ENCODE measurements around the gene PFKFB1.
A peak's percentile ranks its signal among the peaks of the same experiment; 100 is the strongest.

Gene PFKFB1

DNA sequence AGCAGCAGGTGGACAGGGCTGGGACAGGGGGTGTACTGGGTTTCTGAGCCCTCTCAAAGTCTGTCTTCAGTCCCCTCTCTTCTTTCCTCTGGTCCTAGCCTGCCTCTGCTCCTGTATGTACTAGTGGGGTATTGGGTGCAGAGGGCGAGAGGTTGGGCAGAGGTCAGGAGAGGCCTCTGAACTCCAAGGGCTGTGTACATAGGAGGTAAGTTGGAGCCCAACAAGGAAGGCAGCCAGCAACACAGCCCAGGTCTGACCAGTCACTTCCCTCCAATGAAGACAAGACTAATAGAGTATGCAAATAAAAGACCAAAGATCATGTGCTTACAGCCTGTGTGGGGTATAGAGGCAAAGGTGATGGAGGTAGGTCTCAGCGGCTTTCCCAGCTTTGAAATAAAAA, at the start of gene PFKFB1:
TSS of gene PFKFB1 (minus strand) at position 90 of the 400 bp plus-strand sequence. CDS start 181 bp downstream, outside the sequence.
- TF ChIP-seq, protein P1, sequence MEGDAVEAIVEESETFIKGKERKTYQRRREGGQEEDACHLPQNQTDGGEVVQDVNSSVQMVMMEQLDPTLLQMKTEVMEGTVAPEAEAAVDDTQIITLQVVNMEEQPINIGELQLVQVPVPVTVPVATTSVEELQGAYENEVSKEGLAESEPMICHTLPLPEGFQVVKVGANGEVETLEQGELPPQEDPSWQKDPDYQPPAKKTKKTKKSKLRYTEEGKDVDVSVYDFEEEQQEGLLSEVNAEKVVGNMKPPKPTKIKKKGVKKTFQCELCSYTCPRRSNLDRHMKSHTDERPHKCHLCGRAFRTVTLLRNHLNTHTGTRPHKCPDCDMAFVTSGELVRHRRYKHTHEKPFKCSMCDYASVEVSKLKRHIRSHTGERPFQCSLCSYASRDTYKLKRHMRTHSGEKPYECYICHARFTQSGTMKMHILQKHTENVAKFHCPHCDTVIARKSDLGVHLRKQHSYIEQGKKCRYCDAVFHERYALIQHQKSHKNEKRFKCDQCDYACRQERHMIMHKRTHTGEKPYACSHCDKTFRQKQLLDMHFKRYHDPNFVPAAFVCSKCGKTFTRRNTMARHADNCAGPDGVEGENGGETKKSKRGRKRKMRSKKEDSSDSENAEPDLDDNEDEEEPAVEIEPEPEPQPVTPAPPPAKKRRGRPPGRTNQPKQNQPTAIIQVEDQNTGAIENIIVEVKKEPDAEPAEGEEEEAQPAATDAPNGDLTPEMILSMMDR (conservative IDR thresholded peaks at IDR 0.05; ENCODE audit: control insufficient read depth, insufficient read depth, low read depth, low read length), result no peak

DNA sequence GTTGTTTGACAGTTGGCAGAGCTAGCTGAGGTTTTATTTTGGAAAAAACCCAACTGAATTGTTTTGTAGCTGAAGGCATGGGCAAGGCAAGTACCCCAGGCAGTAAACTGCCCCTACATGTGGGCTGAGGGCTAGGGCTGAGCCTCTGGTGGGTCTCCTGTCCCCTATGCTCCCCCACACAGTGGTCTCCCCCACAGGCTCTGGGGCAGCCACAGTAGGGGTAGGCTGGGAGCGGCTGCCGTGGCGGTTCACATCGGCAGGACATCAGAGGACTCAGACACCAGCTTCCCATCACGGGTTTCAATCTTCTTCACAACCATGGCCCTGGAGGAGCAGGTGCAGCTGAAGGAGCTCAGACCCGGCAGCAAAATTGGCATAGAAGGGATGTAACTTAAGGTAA, 47.5 kb upstream of the PFKFB1 start:
- TF ChIP-seq, protein P1 (conservative IDR thresholded peaks at IDR 0.05; ENCODE audit: control insufficient read depth, insufficient read depth, low read depth, low read length), result no peak
- no peak for DNase-seq (ENCODE audit: low read depth)
- H3K4me3 ChIP-seq (ENCODE audit: control insufficient read depth, low read depth, low read length), result no peak overlapping the region

More for the DNA sequence above, at the start of gene PFKFB1:
- no peak within 1 kb of the TSS for H3K4me3 ChIP-seq (ENCODE audit: control insufficient read depth, low read depth, low read length)
- no peak for DNase-seq (ENCODE audit: low read depth)

DNA sequence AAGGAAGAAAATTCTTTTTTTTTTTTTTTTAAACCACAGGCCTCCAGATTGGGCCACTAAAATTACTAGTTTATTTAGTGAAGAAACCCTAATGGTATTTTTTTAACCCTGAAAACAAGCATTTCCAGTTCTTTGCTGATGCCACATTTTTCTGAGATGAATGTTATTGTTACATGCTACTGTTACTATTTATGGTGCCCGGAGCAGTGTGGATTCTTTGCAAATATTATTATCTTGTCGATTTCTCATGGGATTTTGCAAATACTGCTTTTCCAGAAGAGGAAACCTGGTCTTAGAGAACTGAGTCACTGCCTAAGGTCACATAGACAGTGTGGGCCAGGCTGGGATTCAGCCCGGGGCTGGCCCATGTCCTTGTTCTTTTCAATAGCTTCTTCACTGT, 45.5 kb upstream of the PFKFB1 start:
- TF ChIP-seq, protein P1 (conservative IDR thresholded peaks at IDR 0.05; ENCODE audit: control insufficient read depth, insufficient read depth, low read depth, low read length), result no peak
- H3K4me3 ChIP-seq (ENCODE audit: control insufficient read depth, low read depth, low read length), result no peak overlapping the region
- peak; percentile 32 for DNase-seq (ENCODE audit: low read depth)

DNA sequence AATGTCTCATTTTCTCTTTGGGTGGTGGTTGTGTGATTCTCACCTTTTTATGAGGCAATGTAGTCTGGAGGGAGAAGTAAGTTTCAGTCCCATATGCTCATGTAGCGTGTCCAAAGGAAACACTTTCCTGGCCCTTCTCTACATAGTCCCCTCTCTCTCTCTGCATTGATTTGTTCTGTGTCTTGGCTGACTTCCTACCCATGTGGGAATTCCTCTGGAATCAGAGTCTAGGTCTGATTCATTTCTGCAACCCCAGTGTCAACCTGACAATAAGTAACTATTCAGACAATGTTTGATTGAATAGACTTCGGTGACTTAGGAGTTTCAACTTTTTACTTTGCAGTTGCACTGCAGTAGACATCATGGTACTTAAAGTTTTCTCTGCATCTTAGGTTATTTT, 39.4 kb upstream of the PFKFB1 start:
- no peak for DNase-seq (ENCODE audit: low read depth)
- H3K4me3 ChIP-seq (ENCODE audit: control insufficient read depth, low read depth, low read length), result no peak overlapping the region
- TF ChIP-seq, protein P1 (conservative IDR thresholded peaks at IDR 0.05; ENCODE audit: control insufficient read depth, insufficient read depth, low read depth, low read length), result no peak

DNA sequence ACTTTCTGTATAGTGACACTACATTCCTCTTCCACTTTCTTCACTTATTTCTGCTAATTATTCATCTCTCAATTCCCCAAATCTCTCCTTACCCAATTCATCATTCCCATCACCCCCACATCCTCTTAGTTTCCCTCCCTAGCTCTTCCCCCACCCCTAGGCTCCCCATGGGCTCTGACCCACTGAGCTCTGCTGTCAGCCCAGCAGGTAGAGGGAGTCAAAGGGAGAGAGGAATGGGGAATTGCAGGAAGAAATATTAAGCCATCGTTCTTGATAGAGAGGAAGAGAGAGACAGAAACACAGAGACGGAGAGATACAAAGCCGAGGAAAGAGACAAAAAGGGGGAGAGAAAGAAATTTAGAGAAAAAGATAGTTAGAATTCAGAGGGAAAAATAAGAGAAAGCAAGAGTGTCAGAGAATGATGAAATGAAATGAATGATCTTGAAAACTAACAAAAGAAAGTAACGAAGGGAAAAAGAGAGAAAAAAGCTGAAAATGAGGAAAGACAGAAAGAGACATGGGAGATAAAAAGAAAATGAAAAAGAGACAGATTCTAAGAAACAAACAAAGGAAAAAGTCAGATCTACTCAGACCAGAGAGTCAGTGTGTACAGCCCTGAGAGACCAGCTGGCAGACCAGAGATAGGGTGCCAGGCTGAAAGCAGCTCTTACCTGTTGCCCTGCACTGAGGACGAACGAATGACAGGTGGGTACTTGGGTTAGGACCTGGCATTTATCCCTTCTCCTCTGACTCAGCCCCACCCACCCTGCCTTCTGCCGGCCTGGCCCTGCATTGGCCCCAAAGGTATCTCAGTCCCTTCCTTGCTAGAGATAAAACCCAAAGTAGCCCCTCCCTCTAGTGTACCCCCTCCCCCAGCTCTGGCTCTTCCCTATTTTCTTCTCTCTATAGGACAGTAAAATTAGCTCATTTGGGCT, 36.5 kb upstream of the PFKFB1 start, which contains the start of gene ALAS2:
TSS of gene ALAS2 (minus strand) at position 707 of the 935 bp plus-strand sequence. CDS start 4,977 bp downstream, outside the sequence.
- no peak within 1 kb of the TSS for H3K4me3 ChIP-seq (ENCODE audit: control insufficient read depth, low read depth, low read length)
- TF ChIP-seq, protein P1 (conservative IDR thresholded peaks at IDR 0.05; ENCODE audit: control insufficient read depth, insufficient read depth, low read depth, low read length), result no peak
- DNase-seq (ENCODE audit: low read depth), result no peak

DNA sequence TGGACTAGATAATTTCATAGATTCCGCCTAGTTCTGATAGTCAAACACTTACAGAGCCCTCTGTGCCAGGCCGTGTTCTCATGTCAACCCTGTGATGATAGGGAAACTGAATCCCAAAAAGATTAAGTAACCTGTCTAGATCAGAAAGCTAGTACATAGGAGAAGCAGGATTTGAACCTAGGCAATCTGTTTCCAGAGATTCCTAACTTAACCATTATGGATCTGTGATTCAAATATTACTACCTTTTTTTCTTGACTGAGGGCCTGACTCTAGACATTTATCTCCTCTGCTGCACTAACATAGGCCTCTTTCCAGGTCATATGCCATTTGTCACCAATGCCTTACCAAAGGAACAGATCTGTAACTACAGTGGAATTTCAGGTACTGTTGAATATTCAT, 35.3 kb upstream of the PFKFB1 start:
- no peak overlapping the region for H3K4me3 ChIP-seq (ENCODE audit: control insufficient read depth, low read depth, low read length)
- TF ChIP-seq, protein P1 (conservative IDR thresholded peaks at IDR 0.05; ENCODE audit: control insufficient read depth, insufficient read depth, low read depth, low read length), result no peak
- no peak for DNase-seq (ENCODE audit: low read depth)
